NT2/D1 (cell line): ENCODE measurements around the gene ZCCHC14.

ENCODE experiments used
- SUZ12 ChIP-seq: IDR thresholded peaks from 2 replicates; pipeline ENCODE4 v1.6.1; 2011; ENCODE audit not compliant: insufficient read length, insufficient read depth; ENCODE audit errors: extremely low read depth
- YY1 ChIP-seq: IDR thresholded peaks from 2 replicates; pipeline ENCODE4 v1.6.1; 2011; ENCODE audit not compliant: insufficient read length, insufficient read depth
- ZNF274 ChIP-seq: IDR thresholded peaks from 2 replicates; pipeline ENCODE4 v1.6.1; 2011; ENCODE audit warnings: mild to moderate bottlenecking, low read depth, low read length

DNA sequence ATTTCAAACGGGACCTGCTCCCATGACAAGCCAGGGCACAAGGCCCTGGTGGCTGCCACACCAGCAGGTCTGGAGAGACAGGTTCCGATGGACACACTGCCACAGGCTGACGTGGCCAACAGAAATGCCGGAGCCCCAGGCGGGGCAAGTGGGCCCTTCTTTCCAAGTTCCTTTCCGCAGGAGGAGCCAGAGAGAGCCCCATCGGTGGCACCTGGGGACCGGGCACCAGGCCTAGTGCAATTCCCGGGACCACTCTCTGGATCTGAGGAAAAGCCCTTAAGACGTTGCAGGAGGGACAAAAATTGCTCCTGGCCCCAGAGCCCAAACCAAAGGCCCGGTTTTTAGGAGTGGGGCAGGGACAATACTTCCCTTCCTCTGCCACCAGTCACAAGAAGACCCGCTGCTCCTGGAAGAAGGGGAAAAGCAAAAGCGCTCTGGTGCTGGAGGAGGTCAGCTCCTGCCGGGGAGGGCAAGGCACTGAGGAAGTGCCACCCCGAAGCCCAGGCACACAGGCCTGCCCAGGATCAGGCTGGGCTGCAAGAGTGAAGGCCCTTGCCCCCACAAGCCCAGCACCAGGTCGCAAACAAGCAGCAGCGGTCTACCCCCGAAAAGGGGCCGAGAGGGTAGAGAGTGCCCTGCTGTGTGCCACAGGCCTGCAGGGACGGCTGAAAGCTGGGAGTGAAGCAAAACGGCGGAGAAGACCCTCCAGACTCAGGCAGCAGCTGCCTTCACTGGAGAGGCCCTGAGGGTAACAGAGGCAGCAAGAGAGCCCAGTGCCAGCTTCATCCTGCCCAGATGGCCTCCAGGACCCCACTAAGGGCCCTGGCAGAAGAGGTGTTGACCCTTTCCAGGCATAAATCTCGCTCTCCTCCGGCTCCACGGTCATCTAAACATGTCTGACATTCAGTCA lies 71.6 kb downstream of the ZCCHC14 start:
- TF ChIP-seq ZNF274 (no peak), YY1 (no peak), SUZ12 (no peak)
